ENCODE data around the gene HMGCS1. TPM values are rescaled to one million over a fixed set of nuclear protein-coding genes. Genes with fewer than 3 reads are reported as not detected.

The HMGCS1 gene
- total and polyA plus RNA-seq, 2 of the 4 experiments (the other 2 are of a cell fraction), result 27.5 to 30.6 TPM

- Histone ChIP-seq H2BK20ac (ENCODE audit: low read depth, low read length) (no peak overlapping the region), H3K23ac (ENCODE audit: low read depth, low read length) (no peak overlapping the region), H4K5ac (ENCODE audit: low read depth, low read length) (no peak overlapping the region), H3K18ac (ENCODE audit: low read depth, low read length) (no peak overlapping the region), H2AK9ac (replicated peaks; ENCODE audit: low read depth, low read length, poor library complexity) (no peak overlapping the region), H2AFZ (replicated peaks; ENCODE audit: low read length, poor library complexity) (no peak overlapping the region), H3K27me3 (ENCODE audit: control insufficient read depth, insufficient read depth, low read length) (no peaks in the 10 kb centered on the region), H3K27ac (ENCODE audit: insufficient read depth, low read length) (no peak overlapping the region), H2BK120ac (ENCODE audit: low read depth, low read length) (no peak overlapping the region), H3K36me3 (ENCODE audit: control insufficient read depth, insufficient read depth, low read length) (peaks cover 8% of the 10 kb centered on the region), H3K9me1 (ENCODE audit: insufficient read depth, low read length) (no peaks in the 10 kb centered on the region), H2BK15ac (ENCODE audit: low read depth, low read length) (no peak overlapping the region), H3K56ac (ENCODE audit: extremely low read depth, insufficient read depth, low read length) (no peak overlapping the region), H3K4me2 (ENCODE audit: low read depth, low read length) (no peak overlapping the region), H2BK5ac (ENCODE audit: low read depth, low read length, poor library complexity, severe bottlenecking) (no peak overlapping the region), H3K9me3 (ENCODE audit: control insufficient read depth, insufficient read depth, low read length) (no peaks in the 10 kb centered on the region), H3K4me1 (ENCODE audit: control insufficient read depth, insufficient read depth, low read length) (no peaks in the 10 kb centered on the region), H3K79me1 (ENCODE audit: low read depth in 1 of 2, low read length in 2 of 2) (peaks cover 24 to 30% of the 10 kb centered on the region in 2 experiments), H4K91ac (ENCODE audit: insufficient read depth, low read depth, low read length) (no peak overlapping the region), H4K20me1 (ENCODE audit: insufficient read depth, low read length) (peaks cover 12% of the 10 kb centered on the region; the same call in 1 of the 2 replicates), H4K8ac (ENCODE audit: low read depth in 2 of 2, low read length in 2 of 2) (no peak overlapping the region), H3K4ac (ENCODE audit: low read depth, low read length) (no peak overlapping the region), H3K4me3 (ENCODE audit: insufficient read depth, low read depth, low read length) (no peak overlapping the region), H3K14ac (replicated peaks; ENCODE audit: low read depth, low read length) (no peak overlapping the region), H3K9ac (ENCODE audit: low read depth, low read length) (no peak overlapping the region), H2AK5ac (ENCODE audit: low read depth, low read length) (no peak overlapping the region)
- dilution Hi-C loops (cut with HindIII; ENCODE audit: low sequenced_read_pairs, unreplicated experiment), result no loop called here
- TF ChIP-seq CHD1 (IDR thresholded peaks at IDR 0.05; ENCODE audit: low read depth, low read length), result no peak
- TF ChIP-seq MAFK (IDR thresholded peaks at IDR 0.05; ENCODE audit: low read depth, low read length), result no peak
- no peak for TF ChIP-seq USF2 (IDR thresholded peaks at IDR 0.05; ENCODE audit: low read depth, low read length)
- no peak for TF ChIP-seq POLR2A (IDR thresholded peaks at IDR 0.05; ENCODE audit: low read depth, low read length)
- TF ChIP-seq CEBPB (IDR thresholded peaks at IDR 0.05; ENCODE audit: low read depth, low read length), result no peak
- no peak for TF ChIP-seq SMC3 (IDR thresholded peaks at IDR 0.05; ENCODE audit: low read depth, low read length)
- TF ChIP-seq NFE2L2 (IDR thresholded peaks at IDR 0.05; ENCODE audit: low read depth, low read length), result no peak
- TF ChIP-seq MAZ (IDR thresholded peaks at IDR 0.05; ENCODE audit: borderline replicate concordance, low read depth, low read length), result no peak
- no peak for TF ChIP-seq FOS (IDR thresholded peaks at IDR 0.05; ENCODE audit: low read depth, low read length)
- no peak for TF ChIP-seq CTCF (conservative IDR thresholded peaks at IDR 0.05; ENCODE audit: low read depth, low read length)
- no peak for TF ChIP-seq RFX5 (IDR thresholded peaks at IDR 0.05; ENCODE audit: low read depth, low read length)
- BruUV-seq (replicated peaks), result no TSS peak
- 56% methylated on average over 2 of the region's 3 CpGs; no CpG with 5 or more reads in 1 of the 2 experiments for whole genome bisulfite sequencing, 2 experiments (ENCODE audit: extremely low coverage in 2 of 2, insufficient read length in 1 of 2)
- ATAC-seq (ENCODE audit: low read depth) (peak; percentile 43), DNase-seq (no peak)
- ChIA-PET POLR2A (ENCODE audit: unreplicated experiment) (interaction anchor here (0.6 kb wide), 1 partner anchor 12 kb away, joined by 4 read pairs; the partner anchor contains the start of gene HMGCS1), CTCF (interaction anchor here (0.5 kb wide), 1 partner anchor 260 kb away, joined by 3 read pairs; no protein-coding TSS in a partner anchor)
- intact Hi-C loops (cut with micrococcal nuclease), result no loop called here
- in situ Hi-C loops (cut with MboI; ENCODE audit: low sequenced_read_pairs), result loop anchor here (10.0 to 25.0 kb wide), 2 partner anchors 189 to 397 kb away; partner anchors contain the start of gene ZNF131
Measured at GRCh38 chr5:43301653-43302091, 11.5 kb downstream of the HMGCS1 start.
